ENCODE measurements around the gene PPHLN1. TPM values are rescaled to one million over a fixed set of nuclear protein-coding genes. Genes with fewer than 3 reads are reported as not detected.

The PPHLN1 gene
- total and polyA plus RNA-seq, 4 experiments from 2014 or later = 98.0 to 160 (median 128) TPM

DNA sequence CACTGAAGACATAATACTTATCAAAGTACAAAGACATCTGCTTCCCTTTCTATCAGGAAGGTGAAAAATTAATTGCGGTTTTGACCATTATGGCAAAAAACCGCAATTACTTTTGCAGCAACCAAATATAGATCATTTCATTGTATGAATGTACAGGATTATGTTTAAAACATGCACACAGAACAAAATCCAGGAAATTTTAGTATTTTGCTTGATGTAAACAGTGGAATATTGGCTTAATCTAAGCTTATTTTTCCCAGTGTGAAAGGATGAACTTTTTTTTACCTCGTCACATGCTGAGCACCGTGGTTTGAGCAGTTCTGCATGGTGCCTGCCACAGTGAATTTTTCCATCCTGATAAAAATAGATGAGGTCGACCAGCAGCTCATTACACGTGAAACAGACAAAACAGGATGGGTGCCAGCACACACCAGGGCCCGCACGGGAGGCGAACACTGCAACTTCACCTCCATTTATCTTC, 142.4 kb downstream of the PPHLN1 start:
- Mint-ChIP-seq H3K27ac (no peak overlapping the region), H3K4me3 (no peak overlapping the region), H3K36me3 (no peaks in the 10 kb centered on the region), H3K27me3 (peaks cover 37 to 41% of the 10 kb centered on the region in 2 donors), H3K9me3 (peaks cover 0 to 10% (median 0%) of the 10 kb centered on the region in 8 donors), H3K4me1 (peaks cover 4 to 14% (median 12%) of the 10 kb centered on the region in 4 donors)
- Histone ChIP-seq H3K4me3 (ENCODE audit: low read length in 2 of 2) (no peak overlapping the region), H3K36me3 (ENCODE audit: insufficient read depth, low read length) (no peaks in the 10 kb centered on the region), H3K9me3 (ENCODE audit: control insufficient read depth in 1 of 2, low read length in 2 of 2) (no peaks in the 10 kb centered on the region), H3K27ac (ENCODE audit: low read depth, low read length) (no peak overlapping the region), H3K27me3 (ENCODE audit: insufficient read depth, low read length) (peaks cover 3% of the 10 kb centered on the region), H3K4me1 (ENCODE audit: insufficient read depth, low read length) (peaks cover 9% of the 10 kb centered on the region)
- ChIA-PET CTCF (ENCODE audit: partially characterized antibody) (no interaction called here), POLR2A (ENCODE audit: partially characterized antibody) (no interaction called here)
- intact Hi-C loops (cut with micrococcal nuclease) = no loop called here
- DNase-seq = no peak

DNA sequence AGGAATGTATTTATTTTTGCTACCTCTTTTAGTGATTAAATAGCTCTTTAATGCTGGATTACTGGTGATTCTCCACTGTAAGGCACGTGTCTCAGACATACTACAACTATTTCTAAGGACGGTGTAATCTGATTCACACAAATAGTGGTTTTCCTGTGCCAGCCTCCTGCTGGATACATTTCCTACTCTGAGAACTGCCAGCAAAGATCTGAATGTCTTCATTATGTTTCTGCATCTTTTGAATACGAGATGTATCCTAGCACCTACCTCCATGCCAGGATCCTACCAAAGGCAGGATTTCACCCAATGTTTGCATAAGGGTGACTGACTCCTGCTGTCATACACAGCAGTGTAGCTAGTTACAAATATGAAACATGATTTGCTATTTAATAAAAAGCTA, 143.0 kb downstream of the PPHLN1 start:
- no peaks in the 10 kb centered on the region for H3K36me3 Mint-ChIP-seq
- Histone ChIP-seq H3K9me3 (ENCODE audit: control insufficient read depth in 1 of 2, low read length in 2 of 2) (no peaks in the 10 kb centered on the region), H3K36me3 (ENCODE audit: insufficient read depth, low read length) (no peaks in the 10 kb centered on the region), H3K4me3 (ENCODE audit: low read length in 2 of 2) (no peak overlapping the region), H3K27ac (ENCODE audit: low read depth, low read length) (no peak overlapping the region), H3K27me3 (ENCODE audit: insufficient read depth, low read length) (peaks cover 3% of the 10 kb centered on the region), H3K4me1 (ENCODE audit: insufficient read depth, low read length) (peaks cover 9% of the 10 kb centered on the region)
- peaks cover 0 to 10% (median 0%) of the 10 kb centered on the region in 8 donors for H3K9me3 Mint-ChIP-seq
- DNase-seq = no peak
- H3K4me3 Mint-ChIP-seq = peak overlapping the region in 1 of 8 donors; percentile 52
- POLR2A ChIA-PET (ENCODE audit: partially characterized antibody) = no interaction called here
- peaks cover 4 to 14% (median 12%) of the 10 kb centered on the region in 4 donors for H3K4me1 Mint-ChIP-seq
- intact Hi-C loops (cut with micrococcal nuclease) = no loop called here
- CTCF ChIA-PET (ENCODE audit: partially characterized antibody) = no interaction called here
- no peak overlapping the region for H3K27ac Mint-ChIP-seq
- H3K27me3 Mint-ChIP-seq = peaks cover 40 to 41% of the 10 kb centered on the region in 2 donors

DNA sequence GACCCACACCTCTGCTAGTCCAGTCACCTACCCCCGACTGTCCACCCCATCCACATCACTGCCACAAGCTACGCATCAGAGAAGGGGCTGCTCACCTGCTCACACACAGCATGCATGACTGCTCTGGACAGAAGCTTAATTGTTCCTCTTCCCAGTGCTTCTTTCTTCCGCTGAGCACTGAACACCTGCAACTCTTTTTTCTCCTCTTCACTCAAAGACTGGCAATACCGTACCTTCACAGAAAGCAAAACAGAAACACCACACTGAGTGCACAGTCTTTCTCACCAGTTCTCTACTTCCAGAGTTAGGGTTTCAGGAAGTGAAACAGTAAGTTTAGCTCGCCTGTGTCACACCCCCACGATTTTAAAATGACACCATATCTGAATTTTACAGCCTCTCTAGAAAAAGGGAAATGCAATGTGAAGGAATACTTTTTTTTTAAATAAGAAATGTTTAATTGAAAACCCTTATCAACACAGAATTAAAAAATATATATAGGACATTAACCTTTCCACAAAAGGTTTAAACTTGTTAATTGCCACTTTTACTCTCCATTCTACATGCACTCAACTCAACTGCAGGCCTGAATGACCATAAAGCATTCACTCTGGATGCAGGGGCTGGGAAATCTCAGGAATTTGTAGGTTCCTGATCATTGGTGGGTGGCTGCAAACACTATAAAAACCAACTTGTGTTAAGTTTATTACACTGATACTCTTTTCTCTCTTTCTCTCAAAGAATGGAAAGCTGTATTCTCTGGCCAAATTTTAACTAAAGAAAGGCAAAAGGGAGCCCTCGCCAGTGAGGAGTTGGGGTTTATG, 143.6 kb downstream of the PPHLN1 start:
- peaks cover 38 to 41% of the 10 kb centered on the region in 2 donors for H3K27me3 Mint-ChIP-seq
- H3K36me3 Mint-ChIP-seq = no peaks in the 10 kb centered on the region
- DNase-seq = no peak
- Histone ChIP-seq H3K36me3 (ENCODE audit: insufficient read depth, low read length) (no peaks in the 10 kb centered on the region), H3K27me3 (ENCODE audit: insufficient read depth, low read length) (peaks cover 3% of the 10 kb centered on the region), H3K4me1 (ENCODE audit: insufficient read depth, low read length) (peaks cover 9% of the 10 kb centered on the region), H3K27ac (ENCODE audit: low read depth, low read length) (no peak overlapping the region), H3K9me3 (ENCODE audit: control insufficient read depth in 1 of 2, low read length in 2 of 2) (no peaks in the 10 kb centered on the region), H3K4me3 (ENCODE audit: low read length in 2 of 2) (no peak overlapping the region)
- intact Hi-C loops (cut with micrococcal nuclease) = no loop called here
- POLR2A ChIA-PET (ENCODE audit: partially characterized antibody) = no interaction called here
- peak overlapping the region in 7 of 8 donors; percentile 14 to 58 (median 19) for H3K4me3 Mint-ChIP-seq
- CTCF ChIA-PET (ENCODE audit: partially characterized antibody) = interaction anchor here (1.6 kb wide), 1 partner anchor 13 kb away, joined by 5 read pairs; no protein-coding TSS in a partner anchor
- no peak overlapping the region for H3K27ac Mint-ChIP-seq
- H3K9me3 Mint-ChIP-seq = peaks cover 0 to 10% (median 0%) of the 10 kb centered on the region in 8 donors
- peaks cover 4 to 14% (median 12%) of the 10 kb centered on the region in 4 donors for H3K4me1 Mint-ChIP-seq

DNA sequence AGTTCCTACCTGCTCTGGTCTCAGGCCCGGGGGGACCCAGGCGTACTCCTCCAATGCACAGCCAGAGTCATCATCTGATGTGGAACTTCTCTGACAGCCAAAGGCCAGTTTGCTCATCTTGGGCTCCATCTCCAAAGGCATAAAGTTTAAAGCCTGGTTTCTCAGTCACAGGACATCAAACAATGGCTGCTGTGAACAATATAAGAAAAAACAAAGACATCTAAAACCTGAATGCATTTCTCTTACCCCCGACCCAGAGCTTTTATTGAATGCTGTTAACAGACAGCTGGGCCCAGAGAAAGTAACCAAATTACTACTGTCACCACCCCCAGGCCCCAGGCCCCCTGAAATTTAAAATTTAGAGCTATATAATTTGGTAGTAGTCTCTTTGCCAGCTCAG, 146.4 kb downstream of the PPHLN1 start:
- Mint-ChIP-seq H3K36me3 (no peaks in the 10 kb centered on the region), H3K27ac (no peak overlapping the region), H3K4me3 (no peak overlapping the region), H3K27me3 (peaks cover 27 to 37% of the 10 kb centered on the region in 2 donors), H3K9me3 (peaks cover 0 to 2% (median 0%) of the 10 kb centered on the region in 8 donors), H3K4me1 (peaks cover 4 to 14% (median 12%) of the 10 kb centered on the region in 4 donors)
- H3K4me1 ChIP-seq (ENCODE audit: insufficient read depth, low read length) = peaks cover 9% of the 10 kb centered on the region
- H3K4me3 ChIP-seq (ENCODE audit: low read length in 2 of 2) = no peak overlapping the region
- peaks cover 6% of the 10 kb centered on the region for H3K27me3 ChIP-seq (ENCODE audit: insufficient read depth, low read length)
- H3K9me3 ChIP-seq (ENCODE audit: control insufficient read depth in 1 of 2, low read length in 2 of 2) = no peaks in the 10 kb centered on the region
- DNase-seq = no peak
- intact Hi-C loops (cut with micrococcal nuclease) = no loop called here
- ChIA-PET POLR2A (ENCODE audit: partially characterized antibody) (no interaction called here), CTCF (ENCODE audit: partially characterized antibody) (no interaction called here)
- no peaks in the 10 kb centered on the region for H3K36me3 ChIP-seq (ENCODE audit: insufficient read depth, low read length)
- no peak overlapping the region for H3K27ac ChIP-seq (ENCODE audit: low read depth, low read length)

DNA sequence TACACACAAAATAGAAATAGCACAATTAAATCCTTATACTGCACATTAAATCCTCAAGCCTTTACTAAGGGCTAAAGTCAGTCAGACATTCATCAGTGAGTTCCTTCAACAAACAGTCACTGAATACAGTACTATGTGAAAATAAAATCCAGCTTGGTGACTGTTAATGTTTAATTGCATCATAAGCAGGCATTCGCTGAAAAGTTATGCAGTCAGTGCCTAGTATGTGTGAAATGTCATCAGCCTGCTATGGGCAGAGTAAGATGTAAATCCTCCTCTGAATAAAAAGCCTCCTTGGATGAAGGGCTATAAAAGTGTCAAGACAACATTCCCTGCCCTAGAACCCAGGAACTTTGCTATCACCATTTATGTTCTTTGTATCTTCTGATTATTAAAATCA, 147.2 kb downstream of the PPHLN1 start:
- H3K27ac Mint-ChIP-seq = no peak overlapping the region
- H3K9me3 Mint-ChIP-seq = peaks cover 0 to 2% (median 0%) of the 10 kb centered on the region in 8 donors
- Histone ChIP-seq H3K4me3 (ENCODE audit: low read length in 2 of 2) (no peak overlapping the region), H3K27me3 (ENCODE audit: insufficient read depth, low read length) (peaks cover 6% of the 10 kb centered on the region), H3K4me1 (ENCODE audit: insufficient read depth, low read length) (peaks cover 9% of the 10 kb centered on the region), H3K36me3 (ENCODE audit: insufficient read depth, low read length) (no peaks in the 10 kb centered on the region), H3K9me3 (ENCODE audit: control insufficient read depth in 1 of 2, low read length in 2 of 2) (no peaks in the 10 kb centered on the region), H3K27ac (ENCODE audit: low read depth, low read length) (no peak overlapping the region)
- intact Hi-C loops (cut with micrococcal nuclease) = no loop called here
- peaks cover 30 to 40% of the 10 kb centered on the region in 2 donors for H3K27me3 Mint-ChIP-seq
- H3K4me3 Mint-ChIP-seq = no peak overlapping the region
- POLR2A ChIA-PET (ENCODE audit: partially characterized antibody) = no interaction called here
- no peak for DNase-seq
- peaks cover 4 to 14% (median 12%) of the 10 kb centered on the region in 4 donors for H3K4me1 Mint-ChIP-seq
- H3K36me3 Mint-ChIP-seq = no peaks in the 10 kb centered on the region
- CTCF ChIA-PET (ENCODE audit: partially characterized antibody) = no interaction called here

GRCh38 chr12:42473561-42473960, 147.6 kb downstream of the PPHLN1 start:
- H3K36me3 Mint-ChIP-seq = no peaks in the 10 kb centered on the region
- POLR2A ChIA-PET (ENCODE audit: partially characterized antibody) = no interaction called here
- peaks cover 29 to 41% of the 10 kb centered on the region in 2 donors for H3K27me3 Mint-ChIP-seq
- H3K4me1 ChIP-seq (ENCODE audit: insufficient read depth, low read length) = peaks cover 9% of the 10 kb centered on the region
- no peak overlapping the region for H3K27ac ChIP-seq (ENCODE audit: low read depth, low read length)
- peaks cover 0 to 2% (median 0%) of the 10 kb centered on the region in 8 donors for H3K9me3 Mint-ChIP-seq
- peaks cover 6% of the 10 kb centered on the region for H3K27me3 ChIP-seq (ENCODE audit: insufficient read depth, low read length)
- H3K4me1 Mint-ChIP-seq = peaks cover 4 to 10% (median 8%) of the 10 kb centered on the region in 4 donors
- H3K4me3 Mint-ChIP-seq = no peak overlapping the region
- no peak overlapping the region for H3K27ac Mint-ChIP-seq
- intact Hi-C loops (cut with micrococcal nuclease) = no loop called here
- CTCF ChIA-PET (ENCODE audit: partially characterized antibody) = no interaction called here
- H3K4me3 ChIP-seq (ENCODE audit: low read length in 2 of 2) = no peak overlapping the region
- H3K36me3 ChIP-seq (ENCODE audit: insufficient read depth, low read length) = no peaks in the 10 kb centered on the region
- no peak for DNase-seq
- H3K9me3 ChIP-seq (ENCODE audit: control insufficient read depth in 1 of 2, low read length in 2 of 2) = no peaks in the 10 kb centered on the region

DNA sequence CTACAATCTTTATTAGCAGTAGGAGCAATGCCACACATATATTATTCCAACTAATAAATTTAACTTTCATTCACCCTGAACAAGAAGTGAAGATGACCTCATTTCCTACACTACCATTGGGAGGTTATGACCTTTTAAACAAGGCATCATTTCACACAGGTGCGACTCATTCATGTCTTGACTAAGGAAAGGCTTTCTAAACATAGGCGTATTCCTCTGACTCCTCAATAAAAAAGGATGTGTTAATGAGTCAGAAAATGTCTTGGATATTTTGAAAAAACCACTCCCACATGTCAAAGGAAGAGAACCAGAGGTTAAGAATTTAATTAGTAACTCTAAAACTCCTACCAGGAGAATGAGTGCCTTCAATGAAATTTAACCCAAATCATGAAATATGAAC, 148.4 kb downstream of the PPHLN1 start:
- Mint-ChIP-seq H3K36me3 (no peaks in the 10 kb centered on the region), H3K4me1 (peaks cover under 1 to 2% (median 2%) of the 10 kb centered on the region in 4 donors), H3K27me3 (peaks cover 28 to 37% of the 10 kb centered on the region in 2 donors), H3K27ac (no peak overlapping the region), H3K4me3 (no peak overlapping the region), H3K9me3 (peaks cover 0 to 2% (median 0%) of the 10 kb centered on the region in 8 donors)
- Histone ChIP-seq H3K4me3 (ENCODE audit: low read length in 2 of 2) (no peak overlapping the region), H3K9me3 (ENCODE audit: control insufficient read depth in 1 of 2, low read length in 2 of 2) (no peaks in the 10 kb centered on the region), H3K27ac (ENCODE audit: low read depth, low read length) (no peak overlapping the region), H3K36me3 (ENCODE audit: insufficient read depth, low read length) (no peaks in the 10 kb centered on the region), H3K4me1 (ENCODE audit: insufficient read depth, low read length) (peaks cover 5% of the 10 kb centered on the region), H3K27me3 (ENCODE audit: insufficient read depth, low read length) (peaks cover 6% of the 10 kb centered on the region)
- ChIA-PET CTCF (ENCODE audit: partially characterized antibody) (no interaction called here), POLR2A (ENCODE audit: partially characterized antibody) (no interaction called here)
- intact Hi-C loops (cut with micrococcal nuclease) = no loop called here
- no peak for DNase-seq
